B cell (primary cell): ENCODE data around the gene COBLL1. TPM values are rescaled to one million over a fixed set of nuclear protein-coding genes. Genes with fewer than 3 reads are reported as not detected.

ENCODE experiments used
- ATAC-seq: fragments of 200-7000 bp; cut with Tn5 transposase; one replicate; pipeline ENCODE4 v1.10.0; 2021; ENCODE audit warnings: low read depth, mild to moderate bottlenecking, moderate number of reproducible peaks, moderate library complexity
- CTCF ChIA-PET: fragments of 350-600 bp; sonication (Branson Sonifier 250); formaldehyde crosslinking; loops from one replicate; lab custom pipeline; 2021; ENCODE audit warnings: antibody characterized with exemption, inconsistent platforms; lab: Charles Lee
- POLR2A ChIA-PET: fragments of 350-600 bp; sonication (Branson Sonifier 250); formaldehyde crosslinking; loops from one replicate; lab custom pipeline; 2021; ENCODE audit warnings: antibody characterized with exemption; lab: Charles Lee
- DNase-seq: peaks from one replicate; pipeline ENCODE4 v3.0.0; 2013
- H2AFZ ChIP-seq: 2 replicates; pipeline ENCODE4 v1.6.1; 2012; ENCODE audit warnings: mild to moderate bottlenecking, low read depth, low read length; ENCODE audit not compliant: insufficient read depth, poor library complexity, severe bottlenecking
- H3K27ac ChIP-seq, 2 donors: 1 replicate in 1 of 2; 2 replicates in 1 of 2; pipeline ENCODE4 v1.5.1; 2012 to 2013; ENCODE audit warnings: low read length in 2 of 2, mild to moderate bottlenecking in 2 of 2, moderate library complexity in 1 of 2
- H3K27me3 ChIP-seq, 4 experiments: fragments of 200-600 bp in 1 of 4; sonication (generic) in 1 of 4; replicated peaks in 1 of 4; 1 replicate in 2 of 4; 2 replicates in 2 of 4; pipeline versions ENCODE4 v1.6.1 to v1.7.0; 2013 to 2016; ENCODE audit warnings: low read length in 3 of 4, mild to moderate bottlenecking in 2 of 4, mixed read lengths in 1 of 4, moderate library complexity in 1 of 4; ENCODE audit not compliant: insufficient read depth in 4 of 4, control insufficient read depth in 3 of 4; ENCODE audit errors: control extremely low read depth in 1 of 4
- H3K36me3 ChIP-seq, 2 experiments: replicated peaks in 1 of 2; 1 replicate in 1 of 2; 2 replicates in 1 of 2; pipeline versions ENCODE4 v1.6.1 to v1.7.1; 2013; ENCODE audit warnings: low read length in 1 of 2; ENCODE audit not compliant: insufficient read depth in 2 of 2, control insufficient read depth in 1 of 2; ENCODE audit errors: control extremely low read depth in 1 of 2, extremely low read depth in 1 of 2
- H3K4me1 ChIP-seq, 2 donors: fragments of 200-600 bp in 1 of 2; sonication (generic) in 1 of 2; 1 replicate in 1 of 2; 2 replicates in 1 of 2; pipeline versions ENCODE4 v1.5.1 to v1.6.1; 2013 to 2017; ENCODE audit warnings: low read length in 2 of 2; ENCODE audit not compliant: control insufficient read depth in 2 of 2, insufficient read depth in 2 of 2
- H3K4me2 ChIP-seq: replicated peaks from 2 replicates; pipeline ENCODE3; 2012; ENCODE audit warnings: mild to moderate bottlenecking, low read depth, low read length; ENCODE audit not compliant: poor library complexity, severe bottlenecking
- H3K4me3 ChIP-seq, 5 experiments: fragments of 200-600 bp in 1 of 5; sonication (generic) in 1 of 5; 1 replicate in 3 of 5; 2 replicates in 2 of 5; pipeline versions ENCODE4 v1.5.1 to v1.7.0; 2011 to 2016; ENCODE audit warnings: low read length in 4 of 5, mild to moderate bottlenecking in 4 of 5, low read depth in 2 of 5, control low read depth in 1 of 5, moderate library complexity in 1 of 5; ENCODE audit not compliant: insufficient read depth in 1 of 5; ENCODE audit errors: control extremely low read depth in 1 of 5, extremely low read depth in 1 of 5
- H3K79me2 ChIP-seq: fragments of 200-600 bp; sonication (generic); one replicate; pipeline ENCODE4 v1.6.0; 2016; ENCODE audit warnings: low read length; ENCODE audit not compliant: control insufficient read depth, insufficient read depth
- H3K9ac ChIP-seq: fragments of 200-600 bp; sonication (generic); 2 replicates; pipeline ENCODE4 v1.6.1; 2017; ENCODE audit warnings: mild to moderate bottlenecking, low read length, moderate library complexity
- H3K9me3 ChIP-seq, 3 donors: one replicate each; pipeline versions ENCODE4 v1.6.1 to v1.7.1; 2013; ENCODE audit warnings: low read length in 2 of 3; ENCODE audit not compliant: control insufficient read depth in 2 of 3, insufficient read depth in 1 of 3; ENCODE audit errors: control extremely low read depth in 1 of 3
- H4K20me1 ChIP-seq: 2 replicates; pipeline ENCODE4 v1.6.0; 2012; ENCODE audit warnings: mild to moderate bottlenecking, low read length; ENCODE audit not compliant: insufficient read depth, control insufficient read depth, poor library complexity, severe bottlenecking
- H3K27ac Mint-ChIP-seq: one replicate; pipeline ENCODE4 v1.8.0; 2021; ENCODE audit warnings: mixed read lengths
- H3K27me3 Mint-ChIP-seq: one replicate; pipeline ENCODE4 v1.8.0; 2021; ENCODE audit warnings: mixed read lengths
- H3K4me1 Mint-ChIP-seq: one replicate; pipeline ENCODE4 v1.8.0; 2021; ENCODE audit warnings: mixed read lengths
- H3K4me3 Mint-ChIP-seq: one replicate; pipeline ENCODE4 v1.8.0; 2021; ENCODE audit warnings: mixed read lengths
- H3K9me3 Mint-ChIP-seq: one replicate; pipeline ENCODE4 v1.8.0; 2022; ENCODE audit warnings: mixed read lengths; ENCODE audit not compliant: insufficient read depth
- EZH2 ChIP-seq: IDR thresholded peaks from 2 replicates; pipeline ENCODE4 v1.6.1; 2012; ENCODE audit warnings: borderline replicate concordance, low read depth, mild to moderate bottlenecking, moderate library complexity, low read length; ENCODE audit not compliant: insufficient read depth, poor library complexity, severe bottlenecking
- WGBS: methylation state at CpG from one replicate; pipeline ENCODE4 v1.1.5; 2013; ENCODE audit warnings: missing lambda C conversion rate; ENCODE audit not compliant: insufficient coverage; 5-methylcytosine and 5-hydroxymethylcytosine counted together
- intact Hi-C: fragments of 100-400 bp; cut with micrococcal nuclease; formaldehyde crosslinking; loops from one replicate; pipeline ENCODE4 v1.10.0; 2022
- polyA plus RNA-seq: library from polyadenylated mRNA; depleted of rRNA; stranded (reverse); fragments of >200 nt; gene quantifications from 2 replicates; pipeline ENCODE4 v1.2.3, GENCODE V29; 2012
- total RNA-seq, 2 donors: library from RNA; stranded (reverse); fragments of 120-200 nt in 1 of 2; gene quantifications; 1 replicate in 1 of 2; 2 replicates in 1 of 2; pipeline versions ENCODE4 v1.2.3 to v1.2.4, GENCODE V29; 2013 to 2022
- TF ChIP-seq, protein P1 (sequence below): fragments of 200-600 bp; IDR thresholded peaks from one replicate; pipeline ENCODE4 v1.8.0; 2022; ENCODE audit warnings: antibody characterized with exemption, mild to moderate bottlenecking

Gene COBLL1
- total and polyA plus RNA-seq, 2 donors (not counting 1 experiment from before 2014, with no cell fraction given): 45.1 to 234 TPM

DNA sequence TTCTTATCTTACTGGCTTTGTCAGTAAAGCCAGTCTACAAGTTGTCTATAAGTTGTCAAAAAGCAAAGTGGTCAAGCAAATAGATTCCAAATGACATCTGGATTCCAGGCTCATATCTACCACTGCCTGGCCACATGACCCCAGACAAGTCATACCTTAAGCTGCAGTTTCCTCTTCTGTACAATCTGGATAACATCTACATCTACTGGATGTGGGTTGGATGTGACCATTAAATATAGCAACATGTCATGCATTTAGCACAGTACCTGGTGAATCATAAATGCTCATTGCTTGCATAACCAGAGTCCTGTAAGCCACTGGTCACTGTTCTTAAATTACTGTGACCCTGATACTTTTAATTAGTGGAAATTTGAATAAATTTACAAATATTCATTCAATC, 16.8 kb downstream of the COBLL1 start:
- POLR2A ChIA-PET: no interaction called here
- Histone ChIP-seq H3K36me3 (no peaks in the 10 kb centered on the region), H3K9ac (no peak overlapping the region), H4K20me1 (peaks cover 19% of the 10 kb centered on the region), H3K27me3 (no peaks in the 10 kb centered on the region), H2AFZ (no peak overlapping the region), H3K79me2 (peaks cover 91% of the 10 kb centered on the region), H3K4me3 (no peak overlapping the region), H3K4me1 (peaks cover 8 to 11% of the 10 kb centered on the region in 2 donors), H3K27ac (no peak overlapping the region), H3K9me3 (no peaks in the 10 kb centered on the region), H3K4me2 (no peak overlapping the region)
- H3K9me3 Mint-ChIP-seq: no peaks in the 10 kb centered on the region
- no peak for TF ChIP-seq EZH2
- TF ChIP-seq, protein P1, sequence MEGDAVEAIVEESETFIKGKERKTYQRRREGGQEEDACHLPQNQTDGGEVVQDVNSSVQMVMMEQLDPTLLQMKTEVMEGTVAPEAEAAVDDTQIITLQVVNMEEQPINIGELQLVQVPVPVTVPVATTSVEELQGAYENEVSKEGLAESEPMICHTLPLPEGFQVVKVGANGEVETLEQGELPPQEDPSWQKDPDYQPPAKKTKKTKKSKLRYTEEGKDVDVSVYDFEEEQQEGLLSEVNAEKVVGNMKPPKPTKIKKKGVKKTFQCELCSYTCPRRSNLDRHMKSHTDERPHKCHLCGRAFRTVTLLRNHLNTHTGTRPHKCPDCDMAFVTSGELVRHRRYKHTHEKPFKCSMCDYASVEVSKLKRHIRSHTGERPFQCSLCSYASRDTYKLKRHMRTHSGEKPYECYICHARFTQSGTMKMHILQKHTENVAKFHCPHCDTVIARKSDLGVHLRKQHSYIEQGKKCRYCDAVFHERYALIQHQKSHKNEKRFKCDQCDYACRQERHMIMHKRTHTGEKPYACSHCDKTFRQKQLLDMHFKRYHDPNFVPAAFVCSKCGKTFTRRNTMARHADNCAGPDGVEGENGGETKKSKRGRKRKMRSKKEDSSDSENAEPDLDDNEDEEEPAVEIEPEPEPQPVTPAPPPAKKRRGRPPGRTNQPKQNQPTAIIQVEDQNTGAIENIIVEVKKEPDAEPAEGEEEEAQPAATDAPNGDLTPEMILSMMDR: no peak
- no peak for DNase-seq
- peaks cover 32% of the 10 kb centered on the region for H3K4me1 Mint-ChIP-seq
- ATAC-seq: no peak
- no peaks in the 10 kb centered on the region for H3K27me3 Mint-ChIP-seq
- H3K4me3 Mint-ChIP-seq: no peak overlapping the region
- CTCF ChIA-PET: no interaction called here
- H3K27ac Mint-ChIP-seq: no peak overlapping the region
- intact Hi-C loops: no loop called here

DNA sequence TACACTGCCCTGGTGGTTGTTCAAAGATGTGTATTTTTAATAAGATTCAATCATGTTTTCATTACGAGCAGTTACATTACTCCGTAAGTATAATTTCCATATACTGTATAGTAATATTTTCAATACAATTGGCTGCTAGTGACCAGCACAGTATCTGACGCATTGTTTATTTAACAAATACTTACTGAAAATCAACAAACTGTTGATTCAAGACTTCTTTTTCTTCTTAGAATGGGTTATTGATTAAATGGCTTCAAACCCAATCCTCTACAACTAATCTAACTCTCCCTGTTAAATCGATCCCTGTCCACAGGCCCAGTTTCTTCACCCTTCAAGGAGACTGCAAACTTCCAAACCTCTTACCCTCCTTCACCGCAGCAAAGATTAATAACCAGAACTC, 18.5 kb downstream of the COBLL1 start:
- no peaks in the 10 kb centered on the region for H3K9me3 Mint-ChIP-seq

More for the DNA sequence above, 18.5 kb downstream of the COBLL1 start:
- H3K27me3 Mint-ChIP-seq: no peaks in the 10 kb centered on the region
- H3K4me3 Mint-ChIP-seq: no peak overlapping the region
- Histone ChIP-seq H3K4me1 (peaks cover 8 to 11% of the 10 kb centered on the region in 2 donors), H4K20me1 (peaks cover 19% of the 10 kb centered on the region), H3K27me3 (no peaks in the 10 kb centered on the region), H3K9ac (no peak overlapping the region), H3K9me3 (no peaks in the 10 kb centered on the region), H2AFZ (no peak overlapping the region), H3K4me2 (no peak overlapping the region), H3K4me3 (no peak overlapping the region), H3K79me2 (peaks cover 80% of the 10 kb centered on the region), H3K36me3 (no peaks in the 10 kb centered on the region), H3K27ac (no peak overlapping the region)
- ChIA-PET CTCF (no interaction called here), POLR2A (no interaction called here)
- ATAC-seq: no peak
- TF ChIP-seq EZH2: no peak
- TF ChIP-seq, protein P1: no peak
- WGBS: 100% methylated on average over 2 of the region's 5 CpGs
- peaks cover 25% of the 10 kb centered on the region for H3K4me1 Mint-ChIP-seq
- intact Hi-C loops: no loop called here
- no peak overlapping the region for H3K27ac Mint-ChIP-seq
- DNase-seq: no peak
